GM18498 (cell line): Measurements from ENCODE around the gene ZNF700.
A peak's percentile ranks its signal among the peaks of the same experiment; 100 is the strongest.
"Not testable (repeated sequence)": the region's sequence is repeated elsewhere in the genome, so short reads cannot be mapped to it uniquely, and the experiment has no call there.

Experiments used
- ATAC-seq: cut with Tn5 transposase; IDR thresholded peaks from one replicate; pipeline ENCODE4 v1.9.1; 2021; ENCODE audit warnings: mild to moderate bottlenecking, moderate library complexity; ENCODE audit not compliant: unreplicated experiment

The ZNF700 gene

DNA sequence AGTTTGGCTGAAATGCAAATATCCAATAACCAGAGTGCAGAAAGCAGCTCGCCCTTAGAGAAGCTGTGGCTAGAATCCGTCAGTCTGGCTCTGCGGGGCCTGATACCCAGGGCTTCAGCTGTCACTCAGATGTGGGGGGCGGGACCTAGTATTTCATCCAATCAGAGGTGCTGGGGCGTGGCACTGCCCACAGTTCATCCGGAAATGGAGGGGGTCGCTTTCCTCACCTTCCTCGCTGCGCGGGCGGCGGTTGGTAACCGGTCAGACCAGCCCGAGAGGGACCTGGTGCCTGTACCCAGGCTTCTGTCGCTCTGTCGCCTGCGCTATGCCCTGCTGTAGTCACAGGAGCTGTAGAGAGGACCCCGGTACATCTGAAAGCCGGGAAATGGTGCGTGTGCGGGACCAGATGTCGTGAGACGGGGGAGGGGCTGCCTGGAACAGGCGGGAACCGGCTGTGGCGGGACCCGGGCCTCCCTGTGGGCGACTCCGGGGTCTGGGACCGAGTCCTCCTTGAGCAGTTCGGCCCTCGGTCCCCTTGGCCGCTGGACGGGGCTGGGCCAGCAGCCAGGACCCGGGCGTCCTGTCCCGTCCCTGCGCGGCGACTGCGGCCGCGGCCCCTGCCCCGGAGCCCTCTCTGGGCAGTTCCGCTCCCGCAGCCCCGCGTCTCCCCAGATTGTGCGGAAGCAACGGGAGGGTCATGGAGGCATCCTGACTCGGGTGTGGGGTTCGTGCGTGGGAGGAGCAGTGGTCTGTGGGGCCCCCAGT, at the start of gene ZNF700:
ZNF700 (plus strand) TSS at position 222 of the 765 bp plus-strand sequence; CDS start at position 326, 104 bp downstream.
- ATAC-seq, result peak; percentile 85

DNA sequence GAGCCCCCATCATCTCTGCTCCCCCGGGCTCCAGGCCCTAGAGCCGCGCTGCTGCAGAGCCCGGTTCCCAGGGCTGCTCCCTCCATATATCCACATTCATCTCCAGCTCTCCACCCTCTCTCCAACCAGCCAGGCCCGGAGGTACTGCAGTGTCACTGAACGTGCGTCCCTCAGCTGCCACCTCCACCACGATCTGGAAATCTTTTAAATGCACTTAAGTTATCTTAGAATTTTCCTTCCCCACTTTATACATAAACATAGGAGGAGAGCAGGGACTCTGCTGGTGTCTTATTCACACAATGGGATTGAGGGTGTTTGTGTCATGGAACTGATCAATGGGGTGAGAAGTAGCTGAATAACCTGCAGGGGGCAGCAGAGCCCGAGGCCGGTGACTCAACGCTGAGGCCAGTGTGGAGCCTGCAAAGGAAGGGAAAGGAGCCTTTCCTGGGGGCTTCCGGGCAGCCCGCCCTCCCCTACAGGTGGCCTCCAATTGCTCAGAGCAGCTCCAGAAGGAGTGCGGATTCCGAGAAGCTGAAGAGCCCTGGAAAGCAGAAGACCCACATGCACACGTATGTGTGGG, 45.1 kb upstream of the ZNF700 start:
- not testable (repeated sequence) for ATAC-seq

DNA sequence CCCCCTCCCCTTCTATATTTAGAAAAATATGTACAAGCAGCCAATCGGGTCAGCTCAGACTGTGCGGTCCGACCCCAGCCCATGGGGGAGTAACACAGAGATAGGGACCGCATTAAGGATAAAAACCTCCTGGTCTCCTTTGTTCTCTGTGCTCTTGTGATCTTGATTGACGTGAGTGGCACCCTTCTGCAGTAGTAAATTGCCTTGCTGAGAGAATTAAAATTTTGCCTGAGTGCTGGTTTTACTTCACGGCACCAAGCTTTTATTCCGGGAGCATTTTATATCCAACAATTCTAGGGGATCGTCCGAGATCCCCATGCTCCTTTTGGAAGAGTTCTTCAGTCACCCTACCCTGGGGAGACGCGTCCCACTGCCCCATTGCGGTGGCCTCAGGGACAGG, 44.3 kb upstream of the ZNF700 start:
- no peak for ATAC-seq

DNA sequence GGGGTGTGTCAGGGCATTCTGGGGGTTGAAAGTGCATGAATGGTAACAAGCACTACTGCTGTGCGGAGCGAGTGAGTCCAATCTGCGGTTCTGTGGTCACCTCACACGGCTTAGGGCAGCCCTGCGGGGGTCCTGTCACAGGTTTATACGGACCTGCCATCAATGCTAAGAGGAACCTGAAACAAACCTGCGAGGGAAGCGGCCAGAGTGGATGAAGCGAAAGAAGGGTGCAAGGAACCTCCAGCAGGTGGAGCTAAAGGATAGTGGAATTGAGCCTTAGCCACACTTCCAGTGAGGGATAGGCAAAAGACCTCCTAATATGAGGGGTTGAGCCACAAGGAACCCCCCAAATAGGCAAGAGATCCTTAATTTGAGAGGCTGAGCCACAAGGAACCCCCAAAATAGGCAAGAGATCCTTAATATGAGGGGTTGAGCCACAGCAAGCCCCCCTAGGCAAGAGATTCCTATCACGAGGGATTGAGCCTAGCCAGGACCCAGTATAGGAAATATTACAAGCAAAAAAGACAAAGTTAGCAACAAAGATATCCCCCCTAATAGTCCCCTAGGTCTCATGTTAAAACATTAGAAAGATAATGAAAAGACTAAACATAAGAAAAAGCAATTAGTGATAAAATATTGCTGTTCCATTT, 43.6 kb upstream of the ZNF700 start:
- ATAC-seq, result no peak

DNA sequence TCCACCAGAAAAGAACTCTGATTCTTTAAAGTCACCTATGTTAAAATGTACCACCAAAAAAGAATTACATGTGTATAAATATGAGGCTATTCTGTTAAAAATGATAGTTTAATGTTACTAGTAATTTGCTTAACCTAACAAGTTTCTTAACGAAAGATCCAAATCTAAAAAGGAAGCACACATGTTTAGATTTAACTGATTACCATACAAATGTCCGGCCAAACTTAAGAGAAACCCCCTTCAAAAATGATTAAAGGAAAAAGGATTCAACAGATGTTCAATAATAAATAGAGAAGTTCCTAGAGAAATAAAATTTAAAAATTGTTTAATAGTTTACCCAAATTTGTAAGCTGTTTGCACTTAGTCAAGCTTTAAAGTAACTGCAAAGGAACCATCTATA, 42.3 kb upstream of the ZNF700 start:
- ATAC-seq, result no peak

DNA sequence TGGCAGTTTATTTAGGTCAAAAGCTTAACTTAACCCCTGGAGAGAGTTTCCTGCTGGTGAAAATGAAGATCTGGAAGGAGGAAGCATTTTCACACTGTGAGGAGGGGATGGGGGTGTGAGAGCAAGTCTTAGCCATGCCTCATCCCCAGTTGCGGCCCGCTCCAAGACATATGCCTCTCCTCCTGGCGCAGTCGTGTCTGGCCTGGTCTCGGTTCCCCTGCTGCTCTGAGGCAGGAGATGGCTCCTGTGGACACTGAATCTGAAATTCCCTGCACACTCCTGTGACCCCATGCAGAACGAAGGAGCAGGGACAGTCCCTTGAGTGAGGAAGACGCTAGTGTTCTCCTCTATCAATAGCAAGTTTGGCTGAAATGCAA, 37.7 kb upstream of the ZNF700 start:
- no peak for ATAC-seq

DNA sequence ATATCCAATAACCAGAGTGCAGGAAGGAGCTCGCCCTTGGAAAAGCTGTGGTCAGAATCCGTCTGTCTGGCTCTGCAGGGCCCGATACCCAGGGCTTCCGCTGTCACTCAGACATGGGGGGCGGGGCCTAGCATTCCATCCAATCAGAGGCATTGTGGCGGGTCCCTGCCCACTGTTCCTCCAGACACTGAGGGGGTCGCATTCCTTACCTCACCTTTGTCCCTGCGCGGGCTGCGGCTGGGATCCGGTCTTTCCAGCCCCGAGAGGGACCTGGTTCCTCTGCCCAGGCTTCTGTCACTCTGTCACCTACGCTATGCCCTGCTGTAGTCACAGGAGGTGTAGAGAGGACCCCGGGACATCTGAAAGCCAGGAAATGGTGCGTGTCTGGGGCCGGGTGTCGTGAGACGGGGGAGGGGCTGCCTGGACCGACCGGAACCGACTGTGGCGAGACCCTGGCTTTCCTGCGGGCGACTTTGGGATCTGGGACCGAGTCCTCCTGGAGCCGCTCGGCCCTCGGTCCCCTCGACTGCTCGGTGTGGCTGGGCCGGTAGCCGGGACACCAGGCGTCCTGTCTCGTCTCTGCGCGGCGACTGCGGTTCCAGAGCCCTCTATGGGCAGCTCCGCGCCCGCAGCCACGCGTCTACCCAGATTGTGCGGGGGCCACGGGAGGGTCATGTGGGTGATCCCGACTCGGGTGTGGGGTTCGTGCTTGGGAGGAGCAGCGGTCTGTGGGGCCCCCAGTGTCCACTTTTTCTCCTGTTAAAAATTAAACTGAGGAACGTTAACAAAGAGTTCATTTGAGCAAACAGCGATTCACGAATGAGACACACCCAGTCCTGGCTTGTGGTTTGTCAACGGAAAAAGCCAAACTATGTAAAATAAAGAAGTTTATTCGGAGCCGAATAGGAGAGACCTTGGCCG, 37.0 kb upstream of the ZNF700 start, which contains the start of gene ZNF69:
ZNF69 (plus strand) TSS at position 172 of the 921 bp plus-strand sequence; CDS start at position 314, 142 bp downstream.
- no peak for ATAC-seq

DNA sequence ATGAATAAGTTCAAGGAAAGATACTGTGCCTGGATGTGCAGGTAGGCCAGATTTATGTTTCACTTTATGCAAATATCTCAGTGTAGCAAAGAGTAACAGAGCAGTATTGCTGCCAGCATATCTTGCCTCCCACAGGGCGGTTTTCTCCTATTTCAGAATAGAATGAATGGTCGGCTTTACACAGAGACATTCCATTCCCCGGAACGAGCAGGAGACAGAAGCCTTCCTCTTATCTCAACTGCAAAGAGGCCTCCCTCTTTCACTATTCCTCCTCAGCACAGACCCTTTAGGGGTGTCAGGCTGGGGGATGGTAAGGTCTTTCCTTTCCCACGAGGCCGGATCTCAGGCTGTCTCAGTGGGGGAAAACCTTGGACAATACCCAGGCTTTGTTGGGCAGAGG, 35.0 kb upstream of the ZNF700 start:
- ATAC-seq, result not testable (repeated sequence)

DNA sequence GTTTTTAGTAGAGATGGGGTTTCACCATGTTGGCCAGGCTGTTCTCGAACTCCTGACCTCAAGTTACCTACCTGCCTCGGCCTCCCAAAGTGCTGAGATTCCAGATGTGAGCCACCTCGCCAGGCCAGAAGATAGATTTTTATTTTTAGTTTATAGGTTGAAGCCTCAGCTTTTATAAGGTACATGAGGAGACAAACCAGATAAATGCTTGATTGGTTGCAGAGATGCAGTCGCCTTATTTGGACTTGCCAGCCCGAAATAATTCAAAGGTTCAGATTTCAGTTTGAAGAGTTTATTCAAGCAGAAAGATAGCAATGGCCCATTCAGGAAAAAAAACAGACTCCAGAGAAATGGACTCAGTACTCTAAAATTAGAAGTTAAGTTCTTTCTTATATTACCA, 34.3 kb upstream of the ZNF700 start:
- no peak for ATAC-seq

DNA sequence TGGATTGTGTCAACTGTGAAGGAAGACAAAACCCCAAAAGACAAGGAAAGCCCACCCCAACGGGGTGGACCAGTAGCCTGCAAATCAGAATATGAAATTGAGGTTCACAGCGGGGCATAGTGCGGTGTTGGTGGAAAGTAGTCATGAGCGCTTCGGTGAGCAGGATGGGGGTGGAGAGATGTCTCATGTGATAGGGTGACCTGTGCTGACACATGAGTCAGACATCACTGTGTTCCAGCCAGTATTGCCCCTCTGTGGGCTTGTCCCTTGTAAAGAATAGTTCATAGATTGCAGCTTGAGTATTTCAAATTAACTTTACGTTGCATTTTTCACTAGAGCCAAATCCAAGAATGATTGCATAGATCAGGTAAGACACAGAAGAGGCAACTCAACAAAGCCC, 30.1 kb upstream of the ZNF700 start:
- ATAC-seq, result no peak

DNA sequence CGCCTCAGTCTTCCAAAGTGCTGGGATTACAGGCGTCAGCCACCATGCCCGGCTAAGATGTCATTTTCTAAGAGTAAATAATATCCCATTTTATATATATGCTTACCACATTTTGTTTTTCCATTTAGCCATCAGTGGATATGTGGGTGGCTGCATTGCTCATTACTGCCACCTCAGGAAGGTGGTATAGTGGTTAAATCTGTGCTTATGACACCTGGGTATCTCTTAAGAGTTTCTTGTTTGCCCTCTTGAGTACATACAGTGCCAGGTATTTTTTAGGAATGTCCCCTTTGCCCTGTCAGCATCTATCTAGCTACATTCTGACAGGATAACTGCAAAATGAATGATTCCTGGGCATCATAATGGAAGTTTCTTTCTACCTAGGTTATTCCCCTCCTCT, 22.7 kb upstream of the ZNF700 start:
- ATAC-seq, result no peak

DNA sequence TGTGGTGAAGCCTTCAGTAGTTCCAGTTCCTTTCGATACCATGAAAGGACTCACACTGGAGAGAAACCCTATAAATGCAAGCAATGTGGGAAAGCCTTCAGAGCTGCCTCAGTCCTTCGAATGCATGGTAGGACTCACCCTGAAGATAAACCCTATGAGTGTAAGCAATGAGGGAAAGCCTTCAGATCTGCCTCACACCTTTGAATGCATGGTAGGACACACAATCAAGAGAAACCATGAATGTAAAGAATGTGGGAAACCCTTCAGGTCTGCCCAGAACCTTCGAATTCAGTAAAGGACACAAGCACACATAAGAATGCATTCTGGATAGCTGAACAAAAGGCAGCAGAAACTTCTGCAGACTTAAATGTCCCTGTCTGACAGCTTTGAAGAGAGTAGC, 19.0 kb upstream of the ZNF700 start:
- no peak for ATAC-seq

DNA sequence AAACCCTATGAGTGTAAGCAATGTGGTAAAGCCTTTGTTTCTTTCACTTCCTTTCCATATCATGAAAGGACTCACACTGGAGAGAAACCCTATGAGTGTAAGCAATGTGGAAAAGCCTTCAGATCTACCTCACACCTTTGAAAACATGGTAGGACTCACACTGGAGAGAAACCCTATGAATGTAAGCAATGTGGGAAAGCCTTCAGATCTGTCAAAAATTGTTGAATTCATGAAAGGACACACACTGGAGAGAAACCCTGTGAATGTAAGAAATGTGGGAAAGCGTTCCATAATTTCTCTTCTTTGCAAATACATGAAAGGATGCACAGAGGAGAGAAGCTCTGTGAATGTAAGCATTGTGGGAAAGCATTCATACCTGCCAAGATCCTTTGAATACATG, 13.0 kb upstream of the ZNF700 start:
- ATAC-seq, result not testable (repeated sequence)

DNA sequence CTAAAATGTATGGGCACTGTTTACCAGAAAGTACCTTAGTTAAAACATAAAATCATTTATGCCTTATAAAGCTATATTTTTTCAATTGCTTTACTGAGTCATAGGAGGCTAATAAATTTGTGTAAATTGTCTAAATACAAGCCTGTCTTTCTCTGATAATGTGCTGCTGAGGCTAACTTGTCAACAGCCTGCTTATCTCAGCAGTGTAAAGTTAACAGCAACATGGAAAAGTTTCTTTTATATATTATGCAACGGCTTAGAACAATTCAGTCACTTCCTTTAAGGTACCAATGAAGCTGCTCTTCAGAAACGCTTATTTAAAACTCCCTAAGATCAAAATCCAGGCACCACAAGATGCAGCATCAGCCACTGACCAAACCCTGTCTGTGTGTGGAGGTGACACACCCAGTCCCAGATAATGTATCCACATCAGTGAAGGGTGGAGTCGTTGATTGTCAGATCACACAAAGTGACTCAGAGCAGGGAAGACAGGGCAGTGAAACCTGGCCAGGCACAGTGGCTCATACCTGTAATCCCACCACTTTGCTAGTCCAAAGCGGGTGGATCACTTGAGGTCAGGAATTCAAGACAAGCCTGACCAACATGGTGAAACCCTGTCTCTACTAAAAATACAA, 10.4 kb upstream of the ZNF700 start:
- ATAC-seq, result not testable (repeated sequence)

DNA sequence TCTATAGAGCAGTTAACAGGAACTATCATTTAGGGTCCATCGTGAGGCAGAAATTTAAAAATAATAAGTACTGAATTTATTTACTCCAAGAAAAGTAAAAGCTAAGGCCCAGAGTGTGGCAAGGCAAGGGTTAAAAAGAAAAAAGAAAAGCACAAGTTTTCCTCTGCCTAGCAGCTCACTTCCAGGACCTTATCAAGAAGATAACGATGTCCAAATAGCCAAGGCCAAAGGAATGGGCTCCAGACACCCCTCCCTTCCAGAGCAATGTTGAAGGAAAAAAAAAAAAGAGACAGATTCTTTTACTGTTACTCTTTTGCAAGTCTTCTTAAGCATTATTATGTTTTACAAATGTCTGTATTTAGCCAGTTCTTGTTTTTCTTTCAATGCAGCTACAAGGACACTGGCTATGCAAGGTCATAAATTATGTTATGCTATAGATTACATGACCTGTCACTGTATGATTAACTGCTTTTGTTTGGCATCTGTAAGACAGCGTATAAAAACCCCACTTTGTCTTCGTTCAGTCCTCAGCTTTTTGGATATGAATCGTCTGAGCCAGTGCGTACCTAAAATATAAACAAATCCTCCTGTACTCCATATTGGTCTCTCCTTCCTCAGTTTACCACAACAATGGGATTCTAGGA, 2.9 kb upstream of the ZNF700 start:
- ATAC-seq, result no peak

DNA sequence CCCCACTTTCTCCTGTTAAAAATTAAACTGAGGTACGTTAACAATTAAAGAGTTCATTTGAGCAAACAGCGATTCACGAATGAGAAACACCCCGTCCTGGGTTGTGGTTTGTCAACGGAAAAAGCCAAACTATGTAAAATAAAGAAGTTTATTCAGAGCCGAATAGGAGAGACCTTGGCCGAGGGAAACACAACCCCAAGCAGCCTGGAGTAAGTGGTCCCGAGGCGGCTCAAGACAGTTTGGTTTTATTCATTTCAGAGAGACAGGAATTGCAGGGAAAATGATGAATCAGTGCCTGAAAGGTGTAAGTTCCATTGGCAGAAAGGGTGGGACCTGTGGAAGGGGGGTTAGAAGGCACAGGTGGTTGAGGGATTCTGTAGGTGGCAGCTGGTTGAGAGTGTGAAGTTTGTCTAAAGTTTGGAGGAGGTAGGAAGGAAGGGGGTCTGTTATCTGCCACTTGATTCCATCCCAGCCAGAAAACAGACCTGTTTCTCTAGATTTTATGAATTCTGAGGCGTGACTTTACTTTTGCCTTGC, 812 bp downstream of the ZNF700 start:
- not testable (repeated sequence) for ATAC-seq

DNA sequence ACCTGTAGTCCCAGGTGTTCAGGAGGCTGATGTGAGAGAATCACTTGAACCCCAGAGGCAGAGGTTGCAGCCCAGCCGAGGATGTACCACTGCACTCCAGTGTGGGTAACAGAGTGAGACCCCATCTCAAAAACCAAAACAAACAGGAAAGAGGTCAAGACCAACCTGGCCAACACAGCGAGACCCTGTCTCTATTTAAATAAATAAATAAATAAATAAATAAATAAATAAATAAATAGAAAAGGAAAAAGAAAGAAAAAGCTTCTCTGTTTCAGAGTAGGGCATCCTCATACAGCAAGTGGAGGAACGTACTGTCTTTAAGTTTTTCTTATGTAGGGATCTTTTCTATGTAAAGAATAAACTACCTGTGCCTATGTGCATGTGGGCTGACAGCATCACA, 2.3 kb downstream of the ZNF700 start:
- ATAC-seq, result no peak

DNA sequence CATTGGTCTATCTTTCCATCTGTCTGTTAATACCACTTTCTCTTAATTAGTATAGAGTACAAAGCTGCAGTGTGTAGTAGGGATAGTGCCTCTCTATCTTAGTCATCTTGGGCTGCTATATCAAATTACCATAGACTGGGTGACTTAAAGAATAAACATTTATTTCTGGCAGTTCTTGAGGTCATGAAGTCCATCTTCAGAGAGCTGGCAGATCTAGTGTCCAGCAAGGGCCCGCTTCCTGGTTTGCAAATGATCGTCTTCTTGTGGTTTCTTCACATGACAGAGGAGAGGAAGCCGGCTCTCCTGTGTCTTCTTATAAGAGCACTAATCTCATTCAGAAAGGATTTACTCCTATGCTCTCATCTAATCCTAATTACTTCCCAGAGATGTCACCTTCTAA, 6.1 kb downstream of the ZNF700 start:
- ATAC-seq, result no peak

DNA sequence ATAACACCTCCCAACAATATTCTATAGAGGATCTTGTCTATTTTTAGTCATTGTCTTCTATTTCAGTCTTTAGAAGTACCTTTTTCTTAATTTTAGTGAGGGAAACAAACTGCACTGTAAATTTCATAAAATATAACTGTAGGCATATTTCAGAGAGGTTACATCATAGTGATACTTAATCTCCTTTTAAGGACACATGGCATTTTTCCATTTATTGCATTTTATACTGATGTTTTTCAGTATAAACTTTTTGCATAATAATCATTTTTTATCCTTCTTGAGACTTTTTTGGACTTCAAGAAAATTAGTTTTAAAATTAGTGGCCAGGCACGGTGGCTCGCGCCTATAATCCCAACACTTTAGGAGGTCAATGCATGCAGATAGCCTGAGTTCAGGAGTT, 6.6 kb downstream of the ZNF700 start:
- no peak for ATAC-seq

DNA sequence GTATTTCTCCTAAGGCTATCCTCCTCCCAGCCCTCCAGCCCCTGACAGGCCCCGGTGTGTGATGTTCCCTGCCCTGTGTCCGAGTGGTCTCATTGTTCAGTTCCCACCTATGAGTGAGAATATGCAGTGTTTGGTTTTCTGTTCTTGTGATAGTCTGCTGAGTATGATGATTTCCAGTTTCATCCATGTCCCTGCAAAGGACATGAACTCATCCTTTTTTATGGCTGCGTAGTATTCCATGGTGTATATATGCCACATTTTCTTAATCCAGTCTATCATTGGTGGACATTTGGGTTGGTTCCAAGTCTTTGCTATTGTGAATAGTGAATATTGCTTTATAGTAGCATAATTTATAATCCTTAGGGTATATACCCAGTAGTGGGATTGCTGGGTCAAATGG, 10.9 kb downstream of the ZNF700 start:
- not testable (repeated sequence) for ATAC-seq
